Myocyte (in vitro differentiated cells): ENCODE measurements around the gene GTF3C5. TPM values are rescaled to one million over a fixed set of nuclear protein-coding genes. Genes with fewer than 3 reads are reported as not detected.
"Not testable (repeated sequence)": the region's sequence is repeated elsewhere in the genome, so short reads cannot be mapped to it uniquely, and the experiment has no call there.

Source experiments
- DNase-seq: peaks from one replicate; pipeline ENCODE4 v3.0.0-alpha.2; 2012; ENCODE audit warnings: low read depth
- total RNA-seq: library from RNA; depleted of rRNA; stranded (reverse); fragments of >200 nt; gene quantifications from 2 replicates; pipeline ENCODE4 v1.2.3, GENCODE V29; 2014

The GTF3C5 gene
- total RNA-seq, 1 donor from 2014 or later: 50.6 TPM

- DNase-seq: no peak
Measured at GRCh38 chr9:133054194-133054890, 23.5 kb downstream of the GTF3C5 start.

GRCh38 chr9:133054966-133055365, 24.2 kb downstream of the GTF3C5 start:
- DNase-seq: peak; percentile 99

- no peak for DNase-seq
Measured at GRCh38 chr9:133055788-133056420, 25.1 kb downstream of the GTF3C5 start.

- no peak for DNase-seq
Measured at GRCh38 chr9:133056533-133056932, 25.7 kb downstream of the GTF3C5 start.

GRCh38 chr9:133057006-133057405, 26.2 kb downstream of the GTF3C5 start:
- no peak for DNase-seq

- DNase-seq: no peak
Measured at GRCh38 chr9:133057553-133057952, 26.8 kb downstream of the GTF3C5 start.

- DNase-seq: peak; percentile 74
Measured at GRCh38 chr9:133058071-133058470, 27.3 kb downstream of the GTF3C5 start.

GRCh38 chr9:133058550-133059320, 27.9 kb downstream of the GTF3C5 start:
- DNase-seq: no peak

- DNase-seq: no peak
Measured at GRCh38 chr9:133059623-133060022, 28.8 kb downstream of the GTF3C5 start.

- DNase-seq: no peak
Measured at GRCh38 chr9:133060417-133060841, 29.6 kb downstream of the GTF3C5 start.

- not testable (repeated sequence) for DNase-seq
Measured at GRCh38 chr9:133061019-133061763, 30.4 kb downstream of the GTF3C5 start.

- not testable (repeated sequence) for DNase-seq
Measured at GRCh38 chr9:133061764-133062145, 31.0 kb downstream of the GTF3C5 start, which contains the start of gene CEL. Gene CEL (plus strand): TSS chr9:133061981. CDS start chr9:133062003, 22 bp downstream.

- DNase-seq: not testable (repeated sequence)
Measured at GRCh38 chr9:133062569-133062968, 31.8 kb downstream of the GTF3C5 start.

- no peak for DNase-seq
Measured at GRCh38 chr9:133063159-133063499, 32.3 kb downstream of the GTF3C5 start.

- DNase-seq: no peak
Measured at GRCh38 chr9:133063500-133064231, 32.9 kb downstream of the GTF3C5 start.

GRCh38 chr9:133064241-133065069, 33.7 kb downstream of the GTF3C5 start:
- no peak for DNase-seq

- DNase-seq: no peak
Measured at GRCh38 chr9:133065070-133065388, 34.2 kb downstream of the GTF3C5 start.

- DNase-seq: no peak
Measured at GRCh38 chr9:133066181-133066983, 35.6 kb downstream of the GTF3C5 start.

- no peak for DNase-seq
Measured at GRCh38 chr9:133067006-133067405, 36.2 kb downstream of the GTF3C5 start.
